HepG2 (cell line): Measurements from ENCODE around the gene IGSF11.
"Not testable (repeated sequence)": the region's sequence is repeated elsewhere in the genome, so short reads cannot be mapped to it uniquely, and the experiment has no call there.

Source experiments
- HCFC1 ChIP-seq: fragments of 150-350 bp; IDR thresholded peaks from 2 replicates; pipeline ENCODE4 v1.6.1; 2014; ENCODE audit warnings: low read depth, low read length
- MAFK ChIP-seq, 2 experiments: IDR thresholded peaks in 1 of 2; conservative IDR thresholded peaks in 1 of 2; 2 replicates each; pipeline ENCODE4 v1.6.1; 2011; ENCODE audit warnings: improper control_type of control experiment in 2 of 2, low read length in 2 of 2
- MBD4 ChIP-seq: IDR thresholded peaks from 2 replicates; pipeline ENCODE4 v1.6.1; 2012; ENCODE audit warnings: low read length, inconsistent platforms, borderline replicate concordance
- MTF1 ChIP-seq: sonication (generic); formaldehyde crosslinking; IDR thresholded peaks from 2 replicates; pipeline ENCODE4 v1.5.0; 2020; ENCODE audit warnings: missing genetic modification reagents
- NFIC ChIP-seq: IDR thresholded peaks from 2 replicates; pipeline ENCODE4 v1.6.1; 2012; ENCODE audit warnings: mild to moderate bottlenecking, low read length, inconsistent platforms
- POLR2A ChIP-seq, 2 experiments: IDR thresholded peaks; 2 replicates each; pipeline ENCODE4 v1.6.1; 2011; ENCODE audit warnings: low read depth in 2 of 2, low read length in 2 of 2, mild to moderate bottlenecking in 1 of 2, moderate library complexity in 1 of 2; ENCODE audit not compliant: insufficient read depth in 1 of 2
- RAD21 ChIP-seq: fragments of 450-650 bp; formaldehyde crosslinking; IDR thresholded peaks from 2 replicates; pipeline ENCODE4 v1.5.0; 2020; ENCODE audit warnings: mild to moderate bottlenecking
- SRY ChIP-seq: sonication (generic); formaldehyde crosslinking; IDR thresholded peaks from 2 replicates; pipeline ENCODE4 v1.8.0; 2022; ENCODE audit warnings: mild to moderate bottlenecking, missing genetic modification reagents
- YY1 ChIP-seq: IDR thresholded peaks from 2 replicates; pipeline ENCODE4 v1.6.1; 2011; ENCODE audit warnings: low read length, low read depth, moderate library complexity, mild to moderate bottlenecking; ENCODE audit not compliant: insufficient read depth, insufficient replicate concordance
- ZNF782 ChIP-seq: sonication (generic); formaldehyde crosslinking; IDR thresholded peaks from 2 replicates; pipeline ENCODE4 v1.4.0; 2020; ENCODE audit warnings: missing genetic modification reagents, mild to moderate bottlenecking, borderline replicate concordance
- TF ChIP-seq, protein P1 (sequence below): sonication (generic); formaldehyde crosslinking; IDR thresholded peaks from 2 replicates; pipeline ENCODE4 v1.5.0; 2020; ENCODE audit warnings: mild to moderate bottlenecking, missing genetic modification reagents, moderate library complexity
- TF ChIP-seq, protein P2 (sequence below), 2 experiments: fragments of 450-650 bp in 1 of 2; sonication (generic) in 1 of 2; formaldehyde crosslinking; IDR thresholded peaks; 2 replicates each; pipeline versions ENCODE4 v1.5.0 to v1.8.0; 2020 to 2022; ENCODE audit warnings: mild to moderate bottlenecking in 1 of 2, missing genetic modification reagents in 1 of 2

DNA sequence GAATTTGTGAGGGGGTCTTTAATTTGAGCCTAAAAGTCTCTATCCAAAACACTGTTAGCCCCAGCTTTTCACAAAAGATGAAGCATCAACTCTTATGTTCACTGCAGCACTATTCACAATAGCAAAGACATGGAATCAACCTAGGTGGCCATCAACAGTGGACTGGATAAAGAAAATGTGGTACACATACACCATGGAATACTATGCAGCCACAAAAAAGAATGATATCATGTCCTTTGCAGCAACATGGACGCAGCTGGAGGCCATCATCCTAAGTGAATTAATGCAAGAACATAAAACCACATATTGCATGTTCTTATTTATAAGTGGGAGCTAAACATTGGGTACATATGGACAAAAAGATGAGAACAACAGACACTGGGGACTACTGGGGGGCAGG, 59.2 kb downstream of the IGSF11 start:
- TF ChIP-seq MTF1 (CRISPR knock-in tag); MAFK (conservative IDR thresholded peaks at IDR 0.05 in 1 of 2, IDR thresholded peaks at IDR 0.05 in 1 of 2; ENCODE audit: low read length in 2 of 2); MBD4; ZNF782 (CRISPR knock-in tag); RAD21 (CRISPR knock-in tag); HCFC1; SRY (CRISPR knock-in tag); POLR2A (IDR thresholded peaks at IDR 0.05; ENCODE audit: insufficient read depth in 1 of 2, low read depth in 2 of 2, low read length in 2 of 2); NFIC; YY1: not testable (repeated sequence)
- TF ChIP-seq, protein P1, sequence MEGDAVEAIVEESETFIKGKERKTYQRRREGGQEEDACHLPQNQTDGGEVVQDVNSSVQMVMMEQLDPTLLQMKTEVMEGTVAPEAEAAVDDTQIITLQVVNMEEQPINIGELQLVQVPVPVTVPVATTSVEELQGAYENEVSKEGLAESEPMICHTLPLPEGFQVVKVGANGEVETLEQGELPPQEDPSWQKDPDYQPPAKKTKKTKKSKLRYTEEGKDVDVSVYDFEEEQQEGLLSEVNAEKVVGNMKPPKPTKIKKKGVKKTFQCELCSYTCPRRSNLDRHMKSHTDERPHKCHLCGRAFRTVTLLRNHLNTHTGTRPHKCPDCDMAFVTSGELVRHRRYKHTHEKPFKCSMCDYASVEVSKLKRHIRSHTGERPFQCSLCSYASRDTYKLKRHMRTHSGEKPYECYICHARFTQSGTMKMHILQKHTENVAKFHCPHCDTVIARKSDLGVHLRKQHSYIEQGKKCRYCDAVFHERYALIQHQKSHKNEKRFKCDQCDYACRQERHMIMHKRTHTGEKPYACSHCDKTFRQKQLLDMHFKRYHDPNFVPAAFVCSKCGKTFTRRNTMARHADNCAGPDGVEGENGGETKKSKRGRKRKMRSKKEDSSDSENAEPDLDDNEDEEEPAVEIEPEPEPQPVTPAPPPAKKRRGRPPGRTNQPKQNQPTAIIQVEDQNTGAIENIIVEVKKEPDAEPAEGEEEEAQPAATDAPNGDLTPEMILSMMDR (CRISPR knock-in tag): not testable (repeated sequence)
- TF ChIP-seq, protein P2, sequence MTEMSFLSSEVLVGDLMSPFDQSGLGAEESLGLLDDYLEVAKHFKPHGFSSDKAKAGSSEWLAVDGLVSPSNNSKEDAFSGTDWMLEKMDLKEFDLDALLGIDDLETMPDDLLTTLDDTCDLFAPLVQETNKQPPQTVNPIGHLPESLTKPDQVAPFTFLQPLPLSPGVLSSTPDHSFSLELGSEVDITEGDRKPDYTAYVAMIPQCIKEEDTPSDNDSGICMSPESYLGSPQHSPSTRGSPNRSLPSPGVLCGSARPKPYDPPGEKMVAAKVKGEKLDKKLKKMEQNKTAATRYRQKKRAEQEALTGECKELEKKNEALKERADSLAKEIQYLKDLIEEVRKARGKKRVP (CRISPR knock-in tag; IDR thresholded peaks at IDR 0.05): not testable (repeated sequence)
